Heart left ventricle (tissue), 16 donors: ENCODE data around the gene TRPC3. TPM values are rescaled to one million over a fixed set of nuclear protein-coding genes. Genes with fewer than 3 reads are reported as not detected.

Source experiments
- ATAC-seq, 4 donors: fragments of 200-7000 bp; cut with Tn5 transposase; one replicate each; pipeline ENCODE4 v1.9.1; 2020 to 2022; ENCODE audit warnings: moderate library complexity in 4 of 4, mild to moderate bottlenecking in 3 of 4, moderate number of reproducible peaks in 1 of 4
- DNase-seq, 5 donors: peaks; one replicate each; pipeline ENCODE4 v3.0.0-alpha.2; 2020
- H3K27ac ChIP-seq, 12 donors: fragments of 200-600 bp; sonication (generic) in 4 of 12; one replicate each; pipeline versions ENCODE4 v1.5.0 to v1.8.0; 2016 to 2022; ENCODE audit warnings: mild to moderate bottlenecking in 2 of 12
- H3K27me3 ChIP-seq, 9 donors: fragments of 200-600 bp; sonication (generic) in 2 of 9; one replicate each; pipeline versions ENCODE4 v1.5.1 to v1.8.0; 2016 to 2022; ENCODE audit warnings: mild to moderate bottlenecking in 3 of 9
- H3K36me3 ChIP-seq, 9 donors: fragments of 200-600 bp; sonication (generic) in 2 of 9; one replicate each; pipeline versions ENCODE4 v1.5.0 to v1.8.0; 2018 to 2022; ENCODE audit warnings: mild to moderate bottlenecking in 2 of 9
- H3K4me1 ChIP-seq, 12 donors: fragments of 200-600 bp; sonication (generic) in 4 of 12; one replicate each; pipeline versions ENCODE4 v1.5.0 to v1.8.0; 2016 to 2022; ENCODE audit warnings: mild to moderate bottlenecking in 3 of 12
- H3K4me3 ChIP-seq, 12 donors: fragments of 200-600 bp; sonication (generic) in 4 of 12; one replicate each; pipeline versions ENCODE4 v1.5.0 to v1.8.0; 2017 to 2022; ENCODE audit warnings: mild to moderate bottlenecking in 9 of 12, moderate library complexity in 4 of 12
- H3K9me3 ChIP-seq, 12 donors: fragments of 200-600 bp; sonication (generic) in 4 of 12; one replicate each; pipeline versions ENCODE4 v1.5.0 to v1.8.0; 2016 to 2022; ENCODE audit warnings: mild to moderate bottlenecking in 1 of 12
- CTCF ChIP-seq, 12 donors: fragments of 200-600 bp; sonication (generic) in 4 of 12; IDR thresholded peaks; one replicate each; pipeline versions ENCODE4 v1.5.0 to v1.8.0; 2018 to 2022; ENCODE audit warnings: antibody characterized with exemption in 12 of 12, mild to moderate bottlenecking in 5 of 12
- POLR2A ChIP-seq, 2 donors: fragments of 450-650 bp; IDR thresholded peaks; one replicate each; pipeline ENCODE4 v1.6.1; 2017; ENCODE audit warnings: antibody characterized with exemption in 2 of 2, mild to moderate bottlenecking in 2 of 2, moderate library complexity in 2 of 2
- WGBS, 4 donors: extraction: QIAGEN DNeasy Blood & Tissue Kit in 2 of 4; methylation state at CpG; one replicate each; pipeline versions ENCODE4 v1.1.5 to v1.1.7; 2013 to 2018; 5-methylcytosine and 5-hydroxymethylcytosine counted together
- intact Hi-C, 10 donors: fragments of 100-400 bp; cut with DNase I; formaldehyde crosslinking; loops; one replicate each; pipeline versions ENCODE4 v1.11.1 to v1.14.2; 2022
- polyA plus RNA-seq, 2 donors: library from polyadenylated mRNA; stranded (reverse); fragments of 200-250 nt; gene quantifications; one replicate each; pipeline ENCODE4 v1.2.3, GENCODE V29; 2013
- total RNA-seq, 9 donors: library from RNA; depleted of rRNA in 2 of 9; stranded (reverse); fragments of >200 nt in 2 of 9; fragmentation: NEBNext Ultra II Directional in 3 of 9; extraction: Animal tissue kit (Norgen Biotek cat#: 25700) in 3 of 9; gene quantifications; one replicate each; pipeline versions ENCODE4 v1.1.0 to v1.2.4, GENCODE V29; 2016 to 2023
- donor health status: ischemic (EF 13 %, LVEDD 7.1; RV severe dilation, severe dysfunction).
- donor health status: healthy with polysubstance abuse.
- donor health status: DM: no; HTN: yes; CAD: no.
- donor health status: DM: no; HTN: no; CAD: no.
- donor health status: ischemic (EF 25% LVEDD 6.9; RV normal size, moderate dysfunction).
- donor health status: ischemic (EF 25% LVEDD 5.7; RV mildly dilated, moderate dysfunction).
- donor health status: healthy.
- donor health status: DM: yes; HTN: yes; CAD: no.
- donor health status: ischemic (EF 35%, LVEDD 5.7; RV mildly dilated, moderate dysfunction).
- donor health status: nonischemic (EF 11% LVEDD 7.7; RV severe dilation, severe dysfunction).
- donor health status: DM: yes; HTN: yes; CAD: no.
- donor health status: PGD.
- donor health status: ischemic (EF 29% LVEDD 5.4; RV normal size, mild dysfunction).
- donor health status: nonischemic (EF 23%, LVEDD 6.1; RV moderate dilation, normal function).

Gene TRPC3
- total and polyA plus RNA-seq, 11 donors: 0.06 to 0.29 (median 0.15) TPM; not detected in 1

DNA sequence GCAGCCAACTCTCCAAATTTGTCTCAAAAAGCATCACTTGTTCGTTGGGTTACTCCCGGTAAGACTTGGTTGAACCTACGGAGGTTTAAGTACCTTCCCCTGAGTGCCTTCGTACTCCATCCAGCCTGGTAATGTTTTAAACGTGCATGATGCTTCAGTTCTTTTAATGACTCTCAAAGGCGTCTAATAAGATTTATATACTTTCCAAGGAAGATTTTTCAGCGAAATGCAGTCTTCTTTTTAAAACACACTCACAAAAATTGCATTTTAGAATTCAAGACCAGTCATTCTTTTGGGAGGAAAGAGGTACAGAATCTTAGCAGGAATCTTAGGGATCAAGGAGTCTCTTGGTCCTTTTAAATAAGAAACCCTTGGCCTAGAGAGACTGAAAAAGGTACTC lies 430 bp upstream of the TRPC3 start:
- no peak for DNase-seq
- ATAC-seq: no peak
- Histone ChIP-seq H3K9me3 (no peaks in the 10 kb centered on the region), H3K27ac (no peak overlapping the region), H3K27me3 (peaks cover 0 to 47% (median 19%) of the 10 kb centered on the region in 9 donors), H3K4me3 (peak overlapping the region in 11 of 12 donors; percentile 50 to 74 (median 64)), H3K36me3 (no peaks in the 10 kb centered on the region), H3K4me1 (peaks cover 0 to 23% (median 7%) of the 10 kb centered on the region in 12 donors)
- WGBS, 4 donors: 55 to 68% (median 60%) methylated on average over 7 of the region's 7 CpGs
- TF ChIP-seq POLR2A (IDR thresholded peaks at IDR 0.05) (no peak), CTCF (IDR thresholded peaks at IDR 0.05) (no peak)
- intact Hi-C loops: loop anchor here in 5 of 10 donors (5.0 to 10.0 kb wide), 4 partner anchors 200 to 270 kb away; partner anchors contain the start of gene BLTP1 (in 4 of the 5)

- intact Hi-C loops: loop anchor here in 5 of 10 donors (2.0 to 10.0 kb wide), 5 partner anchors 201 to 271 kb away; partner anchors contain the start of gene BLTP1 (in 5 of the 5)
- ATAC-seq: peak; percentile 37 to 49 (median 44)
- WGBS, 4 donors: 0 to 1% (median 0%) methylated on average over 21 to 76 of the region's 76 CpGs
- TF ChIP-seq CTCF (IDR thresholded peaks at IDR 0.05) (no peak), POLR2A (IDR thresholded peaks at IDR 0.05) (no peak)
- Histone ChIP-seq H3K36me3 (no peaks in the 10 kb centered on the region), H3K4me1 (peaks cover 0 to 23% (median 7%) of the 10 kb centered on the region in 12 donors), H3K4me3 (peak overlapping the region; percentile 50 to 74 (median 63)), H3K27ac (peak overlapping the region in 4 of 12 donors; percentile 11 to 46 (median 27)), H3K9me3 (no peaks in the 10 kb centered on the region), H3K27me3 (peaks cover 0 to 47% (median 19%) of the 10 kb centered on the region in 9 donors)
- DNase-seq: peak in 2 of 5 donors; percentile 18 to 35
These were observed 960 bp downstream of the TRPC3 start for GRCh38 chr4:121950680-121951520.

DNA sequence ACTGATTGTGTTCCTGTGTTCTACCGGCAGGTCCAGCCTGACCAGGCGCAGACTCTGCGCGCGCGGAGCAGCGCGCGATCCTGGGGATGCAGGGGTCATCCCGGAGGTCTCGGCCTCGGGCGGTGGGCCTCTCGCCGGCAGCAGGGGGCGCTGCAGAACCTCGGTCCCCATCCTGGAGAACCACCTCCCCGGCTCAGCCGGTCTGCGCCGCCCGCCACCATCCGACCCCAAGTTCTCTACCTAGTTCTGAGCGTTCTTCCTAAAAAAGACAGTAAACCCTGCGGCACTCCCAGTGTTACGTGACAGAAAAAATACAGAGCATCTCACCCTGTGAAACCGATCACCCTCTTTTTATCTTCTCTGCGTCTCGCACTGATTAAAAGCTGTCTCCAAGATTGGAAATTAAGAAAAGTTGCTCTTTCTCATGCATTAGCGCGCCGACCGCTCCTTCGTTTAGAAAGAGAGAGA lies 1.6 kb downstream of the TRPC3 start:
- intact Hi-C loops: loop anchor here in 5 of 10 donors (2.0 to 10.0 kb wide), 5 partner anchors 202 to 272 kb away; partner anchors contain the start of gene BLTP1 (in 5 of the 5)
- H3K27me3 ChIP-seq: peaks cover 0 to 47% (median 22%) of the 10 kb centered on the region in 9 donors
- H3K9me3 ChIP-seq: no peaks in the 10 kb centered on the region
- WGBS, 4 donors: 0 to 2% (median 1%) methylated on average over 20 to 34 of the region's 34 CpGs
- DNase-seq (peak; percentile 74 to 87 (median 76)), ATAC-seq (peak; percentile 77 to 96 (median 86))
- peak overlapping the region; percentile 50 to 74 (median 63) for H3K4me3 ChIP-seq
- H3K4me1 ChIP-seq: peaks cover 0 to 23% (median 7%) of the 10 kb centered on the region in 12 donors
- no peaks in the 10 kb centered on the region for H3K36me3 ChIP-seq
- TF ChIP-seq POLR2A (IDR thresholded peaks at IDR 0.05) (no peak), CTCF (IDR thresholded peaks at IDR 0.05) (peak; percentile 58 to 86 (median 73))
- peak overlapping the region in 1 of 12 donors; percentile 13 for H3K27ac ChIP-seq

DNA sequence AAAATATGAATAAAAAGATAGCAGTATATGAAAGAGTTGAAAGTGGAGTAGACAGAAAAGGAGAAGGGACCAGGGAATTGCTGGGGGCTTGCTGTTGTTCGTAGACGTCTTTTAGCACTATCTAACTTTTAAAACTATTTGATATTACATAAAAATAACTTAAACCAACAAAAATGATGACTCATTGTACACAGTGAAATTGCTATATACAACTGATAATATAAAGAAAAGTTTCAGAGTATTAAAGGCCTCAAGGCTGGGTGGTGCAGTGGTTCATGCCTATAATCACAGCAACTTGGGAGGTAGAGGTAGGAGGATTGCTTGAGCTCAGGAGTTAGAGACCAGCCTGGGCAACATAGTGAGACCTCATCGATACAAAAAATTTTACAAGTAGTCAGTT lies 5.2 kb downstream of the TRPC3 start:
- peaks cover 0 to 18% (median 6%) of the 10 kb centered on the region in 12 donors for H3K4me1 ChIP-seq
- no peak overlapping the region for H3K27ac ChIP-seq
- no peak for ATAC-seq
- TF ChIP-seq POLR2A (IDR thresholded peaks at IDR 0.05) (no peak), CTCF (IDR thresholded peaks at IDR 0.05) (no peak)
- no peak for DNase-seq
- no peaks in the 10 kb centered on the region for H3K9me3 ChIP-seq
- WGBS, 4 donors: 86 to 96% (median 93%) methylated on average over 3 of the region's 3 CpGs
- H3K36me3 ChIP-seq: no peaks in the 10 kb centered on the region
- intact Hi-C loops: loop anchor here in 2 of 10 donors (5.0 to 10.0 kb wide), 2 partner anchors 276 to 278 kb away; no protein-coding TSS in a partner anchor
- H3K4me3 ChIP-seq: no peak overlapping the region
- H3K27me3 ChIP-seq: peaks cover 4 to 34% (median 17%) of the 10 kb centered on the region in 9 donors
